Epithelial cell of esophagus (primary cell): ENCODE measurements around the gene OLA1.

Source experiments
- DNase-seq: peaks from one replicate; pipeline ENCODE4 v3.0.0; 2010; ENCODE audit warnings: low read depth
- H3K4me3 ChIP-seq: 2 replicates; pipeline ENCODE4 v1.5.1; 2011; ENCODE audit warnings: mild to moderate bottlenecking, low read length, control low read depth
- TF ChIP-seq, protein P1 (sequence below): IDR thresholded peaks from 2 replicates; pipeline ENCODE4 v1.5.1; 2011; ENCODE audit warnings: low read depth, mild to moderate bottlenecking, low read length, control low read depth, inconsistent platforms; ENCODE audit not compliant: insufficient read depth; ENCODE audit errors: missing control alignments

The OLA1 gene

DNA sequence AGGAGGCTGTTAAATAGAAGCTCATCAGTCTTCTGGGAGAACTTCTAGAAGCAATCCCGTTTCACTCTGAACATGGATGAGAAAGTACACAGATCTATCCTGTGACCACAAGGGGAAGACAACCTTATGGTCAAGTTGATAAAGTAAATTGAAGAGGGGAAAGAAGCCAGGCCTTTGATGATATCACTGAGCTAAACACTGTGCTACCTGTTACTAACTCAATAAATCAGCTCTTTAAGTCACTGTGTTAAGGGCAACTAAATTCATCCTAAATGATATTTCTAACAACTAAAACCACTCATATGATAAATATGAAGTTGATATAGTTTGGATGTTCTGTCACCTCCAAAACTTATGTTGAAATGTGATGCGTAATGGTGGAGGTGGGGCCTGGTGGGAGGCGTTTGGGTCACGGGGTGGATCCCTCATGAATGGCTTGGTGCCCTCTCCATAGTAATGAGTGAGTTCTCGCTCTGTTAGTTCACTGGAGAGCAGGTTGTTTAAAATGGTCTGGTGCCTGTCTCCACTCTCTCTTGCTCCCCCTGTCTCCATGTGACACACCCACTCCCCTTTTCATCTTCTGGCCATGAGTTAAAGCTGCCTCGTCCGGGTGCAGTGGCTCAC, 23.6 kb downstream of the OLA1 start:
- no peak for DNase-seq
- TF ChIP-seq, protein P1, sequence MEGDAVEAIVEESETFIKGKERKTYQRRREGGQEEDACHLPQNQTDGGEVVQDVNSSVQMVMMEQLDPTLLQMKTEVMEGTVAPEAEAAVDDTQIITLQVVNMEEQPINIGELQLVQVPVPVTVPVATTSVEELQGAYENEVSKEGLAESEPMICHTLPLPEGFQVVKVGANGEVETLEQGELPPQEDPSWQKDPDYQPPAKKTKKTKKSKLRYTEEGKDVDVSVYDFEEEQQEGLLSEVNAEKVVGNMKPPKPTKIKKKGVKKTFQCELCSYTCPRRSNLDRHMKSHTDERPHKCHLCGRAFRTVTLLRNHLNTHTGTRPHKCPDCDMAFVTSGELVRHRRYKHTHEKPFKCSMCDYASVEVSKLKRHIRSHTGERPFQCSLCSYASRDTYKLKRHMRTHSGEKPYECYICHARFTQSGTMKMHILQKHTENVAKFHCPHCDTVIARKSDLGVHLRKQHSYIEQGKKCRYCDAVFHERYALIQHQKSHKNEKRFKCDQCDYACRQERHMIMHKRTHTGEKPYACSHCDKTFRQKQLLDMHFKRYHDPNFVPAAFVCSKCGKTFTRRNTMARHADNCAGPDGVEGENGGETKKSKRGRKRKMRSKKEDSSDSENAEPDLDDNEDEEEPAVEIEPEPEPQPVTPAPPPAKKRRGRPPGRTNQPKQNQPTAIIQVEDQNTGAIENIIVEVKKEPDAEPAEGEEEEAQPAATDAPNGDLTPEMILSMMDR: no peak
- H3K4me3 ChIP-seq: no peak overlapping the region

DNA sequence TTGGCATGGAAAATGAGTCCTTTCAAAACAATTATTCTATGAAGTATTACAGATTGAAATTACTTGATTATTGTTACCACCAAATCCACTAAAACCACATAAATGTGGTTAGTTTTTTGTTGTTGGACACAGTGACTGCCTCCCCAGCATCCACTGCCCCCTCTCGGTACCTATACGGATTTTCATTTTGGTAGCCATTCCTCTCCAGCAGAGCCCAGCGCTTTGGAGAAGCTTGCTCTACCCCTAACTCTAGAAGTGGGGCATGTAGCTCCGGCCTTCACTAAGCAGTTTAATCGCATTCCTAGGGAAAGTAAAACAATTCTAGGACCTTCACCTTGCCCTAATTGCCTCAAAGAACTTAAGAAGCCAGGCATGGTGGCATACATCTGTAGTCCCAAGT, 24.2 kb downstream of the OLA1 start:
- TF ChIP-seq, protein P1: no peak
- no peak for DNase-seq
- no peak overlapping the region for H3K4me3 ChIP-seq

DNA sequence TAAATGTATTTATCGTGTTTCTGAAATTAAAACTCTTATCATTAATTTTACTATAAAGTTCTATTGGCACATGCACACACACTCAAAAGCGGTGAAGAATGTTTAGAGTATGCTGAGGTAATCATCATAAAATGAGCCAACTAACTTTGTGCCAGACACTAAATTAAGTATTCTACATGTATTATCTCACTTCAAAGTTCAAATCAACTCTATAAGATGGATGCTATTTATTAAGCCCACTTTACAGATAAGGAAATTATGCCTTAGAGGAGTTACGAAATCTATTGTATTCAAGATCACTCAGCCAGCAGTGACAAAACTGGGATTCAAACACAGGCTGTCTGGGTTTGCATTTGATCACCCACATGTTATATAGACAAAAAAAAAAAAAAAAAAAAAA, 24.9 kb downstream of the OLA1 start:
- no peak for DNase-seq
- H3K4me3 ChIP-seq: no peak overlapping the region
- TF ChIP-seq, protein P1: no peak

DNA sequence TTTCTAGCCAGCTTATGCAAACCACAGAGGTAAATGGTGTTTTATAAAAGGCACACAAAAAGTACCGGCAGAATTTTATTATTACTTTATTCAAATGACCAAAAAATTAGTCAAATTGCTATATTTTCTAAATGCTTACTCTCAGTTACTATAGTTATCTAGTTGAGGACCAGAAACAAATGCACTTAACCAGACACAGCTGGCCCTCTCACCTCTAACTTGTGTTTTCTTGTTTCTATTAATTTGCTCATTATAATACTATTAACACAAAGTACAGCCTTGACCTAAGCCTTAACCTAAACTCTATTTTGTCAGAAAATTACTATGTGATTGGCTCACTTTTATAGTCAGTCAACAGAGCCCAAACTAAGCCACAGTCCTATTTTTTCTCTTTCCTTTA, 26.2 kb downstream of the OLA1 start:
- TF ChIP-seq, protein P1: no peak
- no peak overlapping the region for H3K4me3 ChIP-seq
- DNase-seq: no peak

DNA sequence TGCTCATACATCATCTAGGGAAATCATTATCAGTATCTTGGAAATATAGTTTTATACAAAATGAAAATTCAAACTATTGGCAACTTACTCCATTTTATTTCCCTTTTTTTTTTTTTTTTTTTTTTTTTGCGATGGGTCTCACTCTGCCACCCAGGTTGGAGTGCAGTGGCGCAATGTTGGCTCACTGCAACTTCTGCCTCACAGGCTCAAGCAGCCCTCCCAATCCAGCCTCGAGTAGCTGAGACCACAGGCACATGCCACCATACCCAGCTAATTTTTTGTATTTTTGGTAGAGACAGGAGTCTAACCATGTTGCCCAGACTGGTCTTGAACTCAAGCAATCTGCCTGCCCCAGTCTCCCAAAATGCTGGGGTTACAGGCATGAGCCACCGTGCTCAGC, 29.0 kb downstream of the OLA1 start:
- TF ChIP-seq, protein P1: no peak
- H3K4me3 ChIP-seq: no peak overlapping the region
- no peak for DNase-seq

DNA sequence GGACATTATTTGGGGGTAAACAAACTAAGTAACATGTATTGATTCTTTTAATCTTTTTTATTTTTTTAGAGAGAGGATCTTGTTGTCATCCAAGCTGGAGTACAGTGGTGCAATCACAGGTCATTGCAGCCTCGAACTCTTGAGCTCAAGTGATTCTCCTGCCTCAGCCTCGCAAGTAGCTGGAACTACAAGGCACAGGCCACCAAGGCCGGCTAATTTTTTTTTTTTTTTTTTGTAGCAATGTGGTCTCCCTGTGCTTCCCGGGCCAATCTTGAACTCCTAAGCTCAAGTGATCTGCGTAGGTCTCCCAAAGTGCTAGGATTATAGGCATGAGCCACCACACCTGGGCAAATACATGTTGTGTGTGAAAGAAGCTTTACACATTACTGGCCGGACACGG, 29.6 kb downstream of the OLA1 start:
- TF ChIP-seq, protein P1: no peak
- no peak for DNase-seq
- H3K4me3 ChIP-seq: no peak overlapping the region

DNA sequence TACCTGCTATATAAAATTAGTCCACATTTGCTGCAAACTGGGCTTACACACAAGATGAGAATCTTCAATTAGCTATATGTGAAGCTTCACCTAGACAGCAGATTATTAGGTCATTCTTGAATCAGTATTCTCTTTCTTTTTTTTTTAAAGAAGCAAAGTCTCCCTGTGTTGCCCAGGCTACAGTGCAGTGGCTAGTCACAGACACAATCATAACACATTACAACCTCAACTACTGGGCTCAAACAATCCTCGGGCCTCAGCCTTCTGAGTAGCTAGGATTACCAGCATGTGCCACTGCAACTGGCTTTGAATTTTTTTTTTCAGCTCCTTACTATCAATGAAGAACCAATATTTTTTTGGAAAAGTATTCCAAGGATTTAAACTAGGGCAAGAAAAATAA, 30.5 kb downstream of the OLA1 start:
- no peak for DNase-seq
- TF ChIP-seq, protein P1: no peak
- no peak overlapping the region for H3K4me3 ChIP-seq
